ENCODE data around the gene ABCC2. TPM values are rescaled to one million over a fixed set of nuclear protein-coding genes. Genes with fewer than 3 reads are reported as not detected.

ABCC2 gene
- total and polyA plus RNA-seq, 2 of the 4 experiments (the other 2 are of a cell fraction), result 0.21 to 0.36 TPM

- ChIA-PET POLR2A (ENCODE audit: unreplicated experiment) (no interaction called here), CTCF (no interaction called here)
- Histone ChIP-seq H3K18ac (ENCODE audit: low read depth, low read length) (no peak overlapping the region), H2AK5ac (ENCODE audit: low read depth, low read length) (0 out of 2 replicates have a peak overlapping the region, but pooled peaks have one; percentile 39), H3K9ac (ENCODE audit: low read depth, low read length) (no peak overlapping the region), H4K91ac (ENCODE audit: insufficient read depth, low read depth, low read length) (no peak overlapping the region; the same call in 1 of the 2 replicates), H3K4me2 (ENCODE audit: low read depth, low read length) (no peak overlapping the region), H2BK120ac (ENCODE audit: low read depth, low read length) (peak overlapping the region; percentile 40), H4K8ac (ENCODE audit: low read depth in 2 of 2, low read length in 2 of 2) (no peak overlapping the region), H3K9me3 (ENCODE audit: control insufficient read depth, insufficient read depth, low read length) (no peaks in the 10 kb centered on the region), H2BK5ac (ENCODE audit: low read depth, low read length, poor library complexity, severe bottlenecking) (peak overlapping the region; percentile 33), H3K27ac (ENCODE audit: insufficient read depth, low read length) (no peak overlapping the region), H2BK15ac (ENCODE audit: low read depth, low read length) (peak overlapping the region; percentile 82; the same call in 1 of the 3 replicates), H3K4me3 (ENCODE audit: insufficient read depth, low read depth, low read length) (no peak overlapping the region), H3K14ac (replicated peaks; ENCODE audit: low read depth, low read length) (no peak overlapping the region; the same call in 1 of the 2 replicates), H3K56ac (ENCODE audit: extremely low read depth, insufficient read depth, low read length) (no peak overlapping the region), H2AK9ac (replicated peaks; ENCODE audit: low read depth, low read length, poor library complexity) (no peak overlapping the region), H3K36me3 (ENCODE audit: control insufficient read depth, insufficient read depth, low read length) (no peaks in the 10 kb centered on the region), H3K27me3 (ENCODE audit: control insufficient read depth, insufficient read depth, low read length) (no peaks in the 10 kb centered on the region), H3K4me1 (ENCODE audit: control insufficient read depth, insufficient read depth, low read length) (peaks cover 4% of the 10 kb centered on the region; the same call in 1 of the 2 replicates), H3K4ac (ENCODE audit: low read depth, low read length) (no peak overlapping the region), H3K23ac (ENCODE audit: low read depth, low read length) (no peak overlapping the region), H3K9me1 (ENCODE audit: insufficient read depth, low read length) (no peaks in the 10 kb centered on the region), H2BK20ac (ENCODE audit: low read depth, low read length) (no peak overlapping the region), H4K5ac (ENCODE audit: low read depth, low read length) (no peak overlapping the region), H3K79me1 (ENCODE audit: low read depth in 1 of 2, low read length in 2 of 2) (no peaks in the 10 kb centered on the region), H4K20me1 (ENCODE audit: insufficient read depth, low read length) (no peaks in the 10 kb centered on the region), H2AFZ (replicated peaks; ENCODE audit: low read length, poor library complexity) (no peak overlapping the region)
- in situ Hi-C loops (cut with MboI; ENCODE audit: low sequenced_read_pairs), result no loop called here
- dilution Hi-C loops (cut with HindIII; ENCODE audit: low sequenced_read_pairs, unreplicated experiment), result no loop called here
- no peak for DNase-seq
- intact Hi-C loops (cut with micrococcal nuclease), result no loop called here
- no peak for TF ChIP-seq USF2 (IDR thresholded peaks at IDR 0.05; ENCODE audit: low read depth, low read length)
- TF ChIP-seq NFE2L2 (IDR thresholded peaks at IDR 0.05; ENCODE audit: low read depth, low read length), result no peak
- no peak for TF ChIP-seq MXI1 (IDR thresholded peaks at IDR 0.05; ENCODE audit: borderline replicate concordance, low read depth, low read length)
- TF ChIP-seq BHLHE40 (IDR thresholded peaks at IDR 0.05; ENCODE audit: low read depth, low read length), result no peak
- TF ChIP-seq MAFK (IDR thresholded peaks at IDR 0.05; ENCODE audit: low read depth, low read length), result no peak
- no peak for TF ChIP-seq FOS (IDR thresholded peaks at IDR 0.05; ENCODE audit: low read depth, low read length)
- TF ChIP-seq POLR2A (IDR thresholded peaks at IDR 0.05; ENCODE audit: low read depth, low read length), result no peak
- TF ChIP-seq RCOR1 (IDR thresholded peaks at IDR 0.05; ENCODE audit: insufficient replicate concordance, low read length), result no peak
- TF ChIP-seq RFX5 (IDR thresholded peaks at IDR 0.05; ENCODE audit: low read depth, low read length), result no peak
- TF ChIP-seq RAD21 (IDR thresholded peaks at IDR 0.05; ENCODE audit: low read length), result no peak
- no TSS peak for BruUV-seq (replicated peaks)
- no CpG with 5 or more reads among the region's 5 CpGs for WGBS, 2 experiments (ENCODE audit: extremely low coverage in 2 of 2, insufficient read length in 1 of 2)
- ATAC-seq (ENCODE audit: low read depth), result no peak
These were observed 12.7 kb upstream of the ABCC2 start for GRCh38 chr10:99769706-99770105.

All from IMR-90 (cell line).